Activated CD4-positive, alpha-beta T cell treated with anti-CD3 and anti-CD28 coated beads for 36 hours (primary cell): ENCODE data around the gene MCTP2. TPM values are rescaled to one million over a fixed set of nuclear protein-coding genes. Genes with fewer than 3 reads are reported as not detected.

ENCODE experiments used
- ATAC-seq: fragments of 200-7000 bp; cut with Tn5 transposase; one replicate; pipeline ENCODE4 v1.10.0; 2021; ENCODE audit warnings: mild to moderate bottlenecking, moderate library complexity
- CTCF ChIA-PET: fragments of 350-600 bp; sonication (Branson Sonifier 250); formaldehyde crosslinking; loops from one replicate; lab custom pipeline; 2021; ENCODE audit warnings: antibody characterized with exemption; lab: Charles Lee
- POLR2A ChIA-PET: fragments of 350-600 bp; sonication (Branson Sonifier 250); formaldehyde crosslinking; loops from one replicate; lab custom pipeline; 2021; ENCODE audit warnings: antibody characterized with exemption, inconsistent platforms; lab: Charles Lee
- DNase-seq: peaks from one replicate; pipeline ENCODE4 v3.0.0-alpha.2; 2020
- H3K27ac Mint-ChIP-seq: one replicate; pipeline ENCODE4 v1.8.0; 2021; ENCODE audit warnings: mixed read lengths
- H3K27me3 Mint-ChIP-seq: one replicate; pipeline ENCODE4 v1.8.0; 2021; ENCODE audit warnings: mixed read lengths
- H3K36me3 Mint-ChIP-seq: one replicate; pipeline ENCODE4 v1.8.0; 2021; ENCODE audit warnings: low read depth, mixed read lengths
- H3K4me1 Mint-ChIP-seq: one replicate; pipeline ENCODE4 v1.8.0; 2021; ENCODE audit warnings: mixed read lengths
- H3K4me3 Mint-ChIP-seq: one replicate; pipeline ENCODE4 v1.8.0; 2021; ENCODE audit warnings: mild to moderate bottlenecking, moderate library complexity, mixed read lengths
- H3K9me3 Mint-ChIP-seq: one replicate; pipeline ENCODE4 v1.8.0; 2021; ENCODE audit warnings: low read depth, mixed read lengths
- intact Hi-C, 2 experiments: fragments of 100-400 bp; cut with DNase I in 1 of 2; cut with micrococcal nuclease in 1 of 2; formaldehyde crosslinking; loops; one replicate each; pipeline versions ENCODE4 v1.14.2 to v1.15.1; 2022 to 2024; cut with DNase I, micrococcal nuclease
- total RNA-seq, 2 experiments: library from RNA; stranded (reverse); gene quantifications; one replicate each; pipeline ENCODE4 v1.2.3, GENCODE V29; 2021

The MCTP2 gene
- total RNA-seq, 2 experiments from 2014 or later, result 25.2 to 27.8 TPM

DNA sequence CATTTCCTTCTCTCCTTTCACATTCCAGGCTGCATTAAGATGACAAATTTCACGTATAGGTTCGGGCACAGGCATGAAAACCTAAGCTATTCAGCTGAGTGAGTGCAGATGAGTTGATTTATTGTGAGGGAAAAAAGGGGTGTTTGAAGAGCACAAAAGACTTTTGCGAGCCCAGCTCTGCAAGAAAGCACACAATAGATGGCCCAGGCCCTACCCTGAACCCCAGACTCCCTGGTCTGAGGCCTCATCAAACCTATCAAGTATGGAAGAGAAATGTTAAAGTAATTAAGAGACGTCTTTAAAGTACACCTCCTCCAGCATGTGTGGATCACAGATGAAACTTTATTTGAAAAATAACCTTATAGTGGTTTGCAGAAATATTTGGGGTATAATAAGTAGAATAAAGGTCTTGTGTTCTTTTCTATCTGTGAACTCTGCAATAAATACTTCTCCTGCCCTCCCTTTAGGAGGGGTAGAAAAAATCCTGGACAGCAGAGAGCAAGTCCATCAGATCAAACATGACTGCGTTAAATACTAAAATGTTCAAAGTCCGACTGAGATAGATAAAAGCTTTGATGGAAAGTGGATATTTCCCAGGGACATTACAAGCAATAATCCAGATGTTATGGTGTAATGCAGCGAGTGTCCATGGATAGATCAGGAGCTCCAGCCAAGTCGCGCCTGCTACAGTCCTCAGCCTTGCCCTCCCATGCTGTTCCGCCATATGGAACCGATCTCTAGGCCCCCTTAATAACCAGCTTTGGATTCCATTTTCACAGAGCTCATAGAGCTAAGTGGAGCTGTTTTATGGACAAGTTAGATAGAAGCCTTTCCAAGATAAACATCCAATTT is 121.5 kb downstream of the MCTP2 start:
- no peak overlapping the region for H3K4me3 Mint-ChIP-seq
- ATAC-seq (no peak), DNase-seq (no peak)
- ChIA-PET POLR2A (no interaction called here), CTCF (no interaction called here)
- H3K9me3 Mint-ChIP-seq, result no peaks in the 10 kb centered on the region
- H3K36me3 Mint-ChIP-seq, result peaks cover 19% of the 10 kb centered on the region
- H3K4me1 Mint-ChIP-seq, result no peaks in the 10 kb centered on the region
- H3K27ac Mint-ChIP-seq, result no peak overlapping the region
- no peaks in the 10 kb centered on the region for H3K27me3 Mint-ChIP-seq
- intact Hi-C loops, result no loop called here

DNA sequence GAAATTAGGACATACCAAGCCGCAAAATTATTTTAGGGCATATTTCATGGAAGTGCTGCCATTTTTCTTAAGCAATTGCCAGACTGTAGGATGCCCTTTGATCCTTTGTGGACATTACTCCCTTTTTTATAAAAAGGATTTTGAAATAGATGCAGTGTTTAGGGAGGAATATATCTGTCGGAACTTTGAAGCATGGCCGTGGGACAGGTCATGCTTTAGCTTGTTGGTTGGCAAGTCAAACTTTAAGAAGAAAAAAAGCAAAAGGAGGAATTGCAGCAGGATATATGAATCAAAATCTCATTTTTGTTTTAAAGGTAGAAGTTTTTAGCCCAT is 122.1 kb downstream of the MCTP2 start:
- no peak for ATAC-seq
- Mint-ChIP-seq H3K27ac (no peak overlapping the region), H3K4me1 (no peaks in the 10 kb centered on the region), H3K27me3 (no peaks in the 10 kb centered on the region), H3K4me3 (no peak overlapping the region), H3K9me3 (no peaks in the 10 kb centered on the region), H3K36me3 (peaks cover 19% of the 10 kb centered on the region)
- intact Hi-C loops, result no loop called here
- CTCF ChIA-PET, result no interaction called here
- POLR2A ChIA-PET, result no interaction called here
- DNase-seq, result no peak

DNA sequence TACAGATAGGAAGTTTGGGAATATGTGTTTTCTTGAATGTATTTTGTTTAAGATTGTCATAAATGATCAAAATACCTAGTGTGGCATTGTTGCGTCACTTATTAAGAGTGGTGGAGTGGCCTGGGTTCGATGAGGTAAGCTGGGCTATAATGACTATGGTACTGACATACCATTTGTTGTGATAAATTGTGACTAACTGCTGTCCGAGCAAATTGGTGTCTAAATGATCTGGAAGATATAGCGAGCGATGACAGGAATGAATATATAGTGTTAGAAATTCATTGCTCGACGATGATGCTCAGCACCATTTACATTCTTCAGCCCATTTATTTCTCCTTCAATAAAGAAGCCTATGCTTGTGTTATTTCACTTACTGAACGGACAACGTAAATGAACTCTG is 123.3 kb downstream of the MCTP2 start:
- Mint-ChIP-seq H3K36me3 (peaks cover 13% of the 10 kb centered on the region), H3K27me3 (no peaks in the 10 kb centered on the region), H3K4me3 (no peak overlapping the region), H3K9me3 (no peaks in the 10 kb centered on the region), H3K27ac (no peak overlapping the region), H3K4me1 (no peaks in the 10 kb centered on the region)
- intact Hi-C loops, result no loop called here
- POLR2A ChIA-PET, result no interaction called here
- no peak for DNase-seq
- CTCF ChIA-PET, result no interaction called here
- no peak for ATAC-seq

DNA sequence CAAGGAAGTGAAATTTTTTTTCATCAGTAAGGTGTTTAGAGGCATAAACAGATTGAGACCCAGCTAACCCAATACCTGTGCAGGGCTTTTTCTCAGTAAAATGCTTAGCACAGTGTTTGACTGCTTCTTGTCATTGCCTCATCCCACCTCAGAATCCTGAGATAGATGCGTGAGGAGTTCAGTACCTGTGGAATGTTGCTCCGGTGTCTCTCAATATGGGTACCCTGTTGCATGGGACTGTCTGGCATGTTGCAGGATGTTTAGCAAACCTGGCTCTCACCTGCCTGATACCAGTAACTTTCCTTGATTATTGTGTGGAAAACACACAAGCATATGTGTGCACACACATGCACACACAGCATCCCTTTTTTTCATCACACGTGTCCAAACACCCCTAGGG is 128.4 kb downstream of the MCTP2 start:
- Mint-ChIP-seq H3K9me3 (no peaks in the 10 kb centered on the region), H3K27ac (no peak overlapping the region), H3K36me3 (peaks cover 11% of the 10 kb centered on the region), H3K27me3 (no peaks in the 10 kb centered on the region), H3K4me3 (no peak overlapping the region), H3K4me1 (no peaks in the 10 kb centered on the region)
- intact Hi-C loops, result no loop called here
- ATAC-seq (no peak), DNase-seq (no peak)
- ChIA-PET CTCF (interaction anchor here (1.0 to 1.6 kb wide), 2 partner anchors 15 to 107 kb away, joined by 3 to 4 read pairs; no protein-coding TSS in a partner anchor), POLR2A (no interaction called here)

DNA sequence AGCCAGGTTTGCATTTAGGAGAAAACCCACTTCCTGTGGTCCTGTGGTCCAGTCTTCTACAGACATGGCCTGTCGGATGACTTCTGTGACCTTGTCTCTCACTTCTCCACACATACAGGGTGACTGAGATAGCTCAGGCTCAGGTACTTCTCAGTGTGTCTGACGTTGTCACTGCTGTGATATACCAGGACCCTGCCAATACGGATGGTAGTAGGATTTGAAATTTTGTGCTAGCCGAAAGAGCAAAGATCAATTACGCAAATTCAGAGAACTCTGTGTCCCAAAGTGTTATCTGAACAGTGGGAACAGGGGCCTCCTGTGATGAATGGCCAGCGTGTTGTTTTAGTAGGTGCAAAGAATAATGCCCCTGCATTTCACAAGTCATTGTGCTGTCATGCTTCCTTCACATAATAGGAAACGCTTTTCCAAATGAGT is 128.9 kb downstream of the MCTP2 start:
- ATAC-seq, result no peak
- Mint-ChIP-seq H3K27ac (no peak overlapping the region), H3K27me3 (no peaks in the 10 kb centered on the region), H3K36me3 (peaks cover 11% of the 10 kb centered on the region), H3K4me3 (no peak overlapping the region), H3K4me1 (no peaks in the 10 kb centered on the region), H3K9me3 (no peaks in the 10 kb centered on the region)
- ChIA-PET CTCF (interaction anchor here (1.6 kb wide), 1 partner anchor 15 kb away, joined by 3 read pairs; no protein-coding TSS in a partner anchor), POLR2A (no interaction called here)
- intact Hi-C loops, result no loop called here
- DNase-seq, result no peak

DNA sequence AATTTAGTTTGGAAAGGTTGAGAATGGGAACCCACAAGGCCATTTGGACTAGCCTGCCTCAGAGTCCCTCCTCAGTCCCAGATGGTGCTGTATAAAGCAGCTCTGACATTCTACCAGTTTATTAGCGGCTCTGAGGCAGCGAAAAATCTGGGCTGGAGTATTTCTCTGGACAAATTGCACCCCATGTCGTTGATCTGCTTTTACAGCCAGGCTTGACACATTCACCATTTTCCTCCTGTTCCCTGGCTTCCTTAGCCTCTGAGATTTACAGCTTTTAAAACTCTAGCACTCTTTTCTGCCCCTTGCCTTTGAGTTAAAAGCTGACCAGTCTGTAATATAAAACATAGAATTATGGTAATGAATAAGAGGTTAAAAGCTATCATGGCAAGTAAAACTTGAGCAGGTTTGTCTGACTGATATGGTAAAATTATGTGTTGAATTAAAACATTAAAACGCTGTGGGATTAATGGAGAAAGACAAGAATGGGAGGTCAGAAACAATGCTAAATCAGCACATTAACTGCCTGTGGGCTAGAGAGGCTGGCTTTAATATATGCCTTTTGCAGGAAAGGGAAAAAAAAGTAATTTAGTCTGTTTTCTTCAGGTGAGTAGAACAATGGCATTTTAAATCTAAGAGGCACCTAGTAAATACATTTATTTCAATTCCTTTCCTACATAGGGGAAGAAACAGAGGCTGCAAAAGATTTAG is 131.2 kb downstream of the MCTP2 start:
- Mint-ChIP-seq H3K4me1 (no peaks in the 10 kb centered on the region), H3K27ac (no peak overlapping the region), H3K27me3 (no peaks in the 10 kb centered on the region), H3K9me3 (no peaks in the 10 kb centered on the region), H3K4me3 (no peak overlapping the region), H3K36me3 (peaks cover 10% of the 10 kb centered on the region)
- intact Hi-C loops, result no loop called here
- POLR2A ChIA-PET, result no interaction called here
- DNase-seq (no peak), ATAC-seq (no peak)
- CTCF ChIA-PET, result interaction anchor here (0.6 to 1.2 kb wide), 3 partner anchors 14 to 24 kb away, joined by 3 to 4 read pairs (median 3); no protein-coding TSS in a partner anchor

DNA sequence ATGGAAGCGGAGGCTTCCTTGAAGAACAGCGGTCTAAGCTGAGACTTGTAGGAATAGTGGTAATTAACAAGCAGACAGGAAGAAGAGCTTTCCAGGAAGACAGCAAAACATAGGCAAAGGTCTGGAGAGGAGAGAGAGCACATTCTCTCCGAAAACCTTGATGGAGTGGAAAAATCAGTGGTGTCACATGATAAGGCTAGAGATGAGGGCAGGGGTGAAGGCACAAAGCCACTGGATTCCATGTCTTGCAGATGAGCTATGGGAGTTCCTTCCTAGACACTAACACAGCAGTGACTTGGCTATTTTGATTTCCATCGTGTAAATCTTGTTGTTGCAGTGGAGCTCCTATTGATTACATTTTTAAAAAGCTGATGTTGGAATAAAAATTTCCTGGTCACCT is 132.0 kb downstream of the MCTP2 start:
- Mint-ChIP-seq H3K27me3 (no peaks in the 10 kb centered on the region), H3K4me3 (no peak overlapping the region), H3K4me1 (no peaks in the 10 kb centered on the region), H3K27ac (no peak overlapping the region), H3K9me3 (no peaks in the 10 kb centered on the region), H3K36me3 (peaks cover 13% of the 10 kb centered on the region)
- ChIA-PET POLR2A (no interaction called here), CTCF (interaction anchor here (1.0 to 1.2 kb wide), 2 partner anchors 14 to 199 kb away, joined by 3 read pairs; no protein-coding TSS in a partner anchor)
- ATAC-seq (no peak), DNase-seq (no peak)
- intact Hi-C loops, result no loop called here

DNA sequence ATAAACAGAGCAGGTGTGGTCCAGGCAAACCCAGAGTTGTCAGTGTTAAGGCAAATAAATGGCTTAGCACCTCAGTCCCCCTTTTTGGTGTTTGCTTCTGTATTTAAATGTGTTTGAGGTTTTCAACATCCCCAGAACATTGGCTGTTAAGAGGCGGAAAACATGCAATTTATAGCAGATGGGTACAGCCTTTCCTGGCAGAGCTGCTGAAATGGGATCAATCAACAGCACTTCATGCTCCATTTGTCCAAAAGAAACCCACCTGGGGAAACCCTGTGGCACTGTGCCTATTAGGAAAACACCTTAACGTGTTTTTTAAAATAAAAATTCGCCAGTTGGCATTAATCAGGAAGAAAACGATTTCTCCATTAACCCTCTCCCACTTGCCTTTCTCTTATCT is 135.4 kb downstream of the MCTP2 start:
- intact Hi-C loops, result no loop called here
- Mint-ChIP-seq H3K9me3 (no peaks in the 10 kb centered on the region), H3K36me3 (peaks cover 9% of the 10 kb centered on the region), H3K27ac (no peak overlapping the region), H3K4me3 (no peak overlapping the region), H3K4me1 (no peaks in the 10 kb centered on the region), H3K27me3 (no peaks in the 10 kb centered on the region)
- DNase-seq (no peak), ATAC-seq (no peak)
- POLR2A ChIA-PET, result no interaction called here
- CTCF ChIA-PET, result no interaction called here

DNA sequence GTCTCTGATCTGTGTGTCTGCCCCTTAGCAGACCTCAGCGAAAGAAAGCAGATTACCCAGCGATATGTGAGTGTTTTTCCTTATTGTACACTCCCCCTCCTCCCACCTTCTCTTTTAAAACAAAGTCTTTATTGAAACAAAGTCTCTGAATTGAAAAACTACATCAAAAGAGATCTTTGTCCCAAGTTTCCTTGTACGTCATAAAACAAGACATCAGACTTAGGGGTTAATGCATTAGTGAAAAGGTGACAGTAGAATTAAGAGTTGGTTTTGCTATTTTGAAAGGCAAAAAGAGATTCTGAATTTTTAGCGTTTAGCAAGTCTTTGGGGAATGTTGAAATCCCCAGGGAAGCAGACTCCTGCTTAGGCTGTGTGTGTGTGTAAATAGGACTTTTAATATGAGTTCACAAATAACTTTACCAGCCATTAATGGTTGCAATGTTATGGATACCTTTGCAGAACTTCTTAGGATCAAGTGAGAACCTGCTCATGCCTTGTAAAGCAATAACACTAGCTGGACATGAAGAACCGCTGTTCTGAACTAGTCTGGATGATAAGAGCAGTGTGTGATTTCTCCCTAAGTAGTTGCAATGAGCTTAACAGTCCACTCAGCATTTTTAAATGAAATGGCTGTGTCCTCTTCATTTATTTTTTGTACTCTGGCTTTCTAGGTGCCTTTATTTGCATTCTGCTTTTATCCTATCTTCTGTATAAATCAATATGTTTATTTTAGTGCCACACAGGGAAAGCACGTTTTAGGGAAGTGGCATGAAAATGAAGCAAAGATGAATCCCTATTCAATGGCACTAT is 136.6 kb downstream of the MCTP2 start:
- DNase-seq (no peak), ATAC-seq (no peak)
- H3K36me3 Mint-ChIP-seq, result peaks cover 12% of the 10 kb centered on the region
- no peaks in the 10 kb centered on the region for H3K4me1 Mint-ChIP-seq
- no peaks in the 10 kb centered on the region for H3K27me3 Mint-ChIP-seq
- intact Hi-C loops, result no loop called here
- POLR2A ChIA-PET, result no interaction called here
- no peaks in the 10 kb centered on the region for H3K9me3 Mint-ChIP-seq
- CTCF ChIA-PET, result interaction anchor here (1.2 kb wide), 1 partner anchor 204 kb away, joined by 4 read pairs; no protein-coding TSS in a partner anchor
- H3K27ac Mint-ChIP-seq, result no peak overlapping the region
- no peak overlapping the region for H3K4me3 Mint-ChIP-seq

DNA sequence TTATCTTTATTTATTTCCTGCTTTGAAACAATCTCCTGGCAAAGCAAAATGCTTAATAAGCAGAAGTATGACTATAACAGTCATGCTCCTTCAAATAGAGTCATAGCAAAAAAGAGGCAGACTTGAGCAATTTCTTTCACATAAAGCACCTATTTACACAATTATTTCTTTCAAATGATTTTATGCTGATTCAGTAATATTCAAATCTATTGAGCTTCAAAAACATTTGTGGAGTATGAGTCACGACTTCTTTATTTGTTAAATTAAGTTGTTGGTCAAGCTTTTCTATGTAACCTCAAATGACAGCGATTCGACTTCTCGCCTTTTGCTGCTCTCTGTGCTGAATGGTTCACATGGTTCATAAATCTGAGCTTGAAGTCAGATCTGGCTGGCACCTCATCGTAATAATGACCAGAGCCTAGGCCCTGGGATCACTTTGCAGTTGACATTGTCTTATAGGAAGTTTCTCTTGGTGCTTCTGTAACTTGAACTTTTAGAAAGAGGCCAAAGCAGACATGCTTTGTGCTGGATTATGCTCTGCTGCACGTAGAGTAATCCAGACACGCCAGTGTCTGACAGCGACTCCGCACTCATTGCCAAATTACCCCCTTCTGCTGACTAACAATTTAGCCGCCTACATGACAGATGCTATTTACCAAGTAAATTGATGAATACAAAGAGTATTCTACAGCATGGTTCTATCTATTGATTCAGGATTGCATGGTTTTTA is 139.0 kb downstream of the MCTP2 start:
- intact Hi-C loops, result no loop called here
- Mint-ChIP-seq H3K27ac (no peak overlapping the region), H3K36me3 (peaks cover 12% of the 10 kb centered on the region), H3K9me3 (no peaks in the 10 kb centered on the region), H3K4me1 (no peaks in the 10 kb centered on the region), H3K27me3 (no peaks in the 10 kb centered on the region), H3K4me3 (no peak overlapping the region)
- DNase-seq (no peak), ATAC-seq (no peak)
- CTCF ChIA-PET, result no interaction called here
- POLR2A ChIA-PET, result no interaction called here

DNA sequence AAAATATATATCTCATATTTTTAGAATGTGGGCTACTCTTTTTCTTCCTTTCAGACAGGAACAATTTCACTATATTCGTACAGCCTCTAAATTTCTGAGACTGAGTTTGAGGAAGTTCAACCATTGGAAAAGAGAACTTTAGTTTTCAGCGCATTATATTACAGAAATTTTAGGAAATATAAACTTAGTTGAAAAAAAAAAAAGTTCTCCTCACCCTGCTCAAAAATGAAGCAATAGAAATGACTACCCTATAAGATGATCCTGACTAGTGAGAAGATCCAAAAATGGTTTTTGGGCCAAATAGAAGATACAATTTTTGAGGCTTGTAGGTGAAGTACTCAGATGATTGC is 139.6 kb downstream of the MCTP2 start:
- no peak overlapping the region for H3K27ac Mint-ChIP-seq
- ChIA-PET CTCF (no interaction called here), POLR2A (no interaction called here)
- H3K4me3 Mint-ChIP-seq, result no peak overlapping the region
- H3K4me1 Mint-ChIP-seq, result no peaks in the 10 kb centered on the region
- DNase-seq (no peak), ATAC-seq (no peak)
- no peaks in the 10 kb centered on the region for H3K27me3 Mint-ChIP-seq
- intact Hi-C loops, result no loop called here
- H3K36me3 Mint-ChIP-seq, result peaks cover 12% of the 10 kb centered on the region
- no peaks in the 10 kb centered on the region for H3K9me3 Mint-ChIP-seq
